Natural killer cell (primary cell): ENCODE measurements around the gene DNAH6. TPM values are rescaled to one million over a fixed set of nuclear protein-coding genes. Genes with fewer than 3 reads are reported as not detected.

ENCODE experiments used
- ATAC-seq, 3 donors: fragments of 150-1000 bp in 2 of 3; fragments of 200-7000 bp in 1 of 3; cut with Tn5 transposase; 1 replicate in 1 of 3; 2 replicates in 2 of 3; pipeline ENCODE4 v1.10.0; 2021; ENCODE audit warnings: mild to moderate bottlenecking in 2 of 3, moderate library complexity in 2 of 3
- DNase-seq, 2 donors: peaks; one replicate each; pipeline versions ENCODE4 v3.0.0 to v3.0.0-alpha.2; 2013 to 2021; ENCODE audit warnings: mixed read lengths in 1 of 2
- H3K27ac ChIP-seq: one replicate; pipeline ENCODE4 v1.5.1; 2013; ENCODE audit warnings: mild to moderate bottlenecking, low read length
- H3K27me3 ChIP-seq: one replicate; pipeline ENCODE4 v1.6.1; 2013; ENCODE audit warnings: low read length; ENCODE audit not compliant: control insufficient read depth, insufficient read depth
- H3K36me3 ChIP-seq: one replicate; pipeline ENCODE4 v1.6.1; 2013; ENCODE audit warnings: low read length; ENCODE audit not compliant: control insufficient read depth, insufficient read depth
- H3K4me1 ChIP-seq: one replicate; pipeline ENCODE4 v1.6.1; 2013; ENCODE audit warnings: low read length; ENCODE audit not compliant: control insufficient read depth, insufficient read depth
- H3K4me3 ChIP-seq: one replicate; pipeline ENCODE4 v1.5.1; 2013; ENCODE audit warnings: low read length
- H3K9me3 ChIP-seq: one replicate; pipeline ENCODE4 v1.6.1; 2013; ENCODE audit warnings: low read length; ENCODE audit not compliant: control insufficient read depth, insufficient read depth
- H3K27ac Mint-ChIP-seq, 2 donors: one replicate each; pipeline ENCODE4 v1.8.0; 2022; ENCODE audit warnings: mild to moderate bottlenecking in 2 of 2, mixed read lengths in 2 of 2, moderate library complexity in 1 of 2
- H3K27me3 Mint-ChIP-seq, 2 donors: one replicate each; pipeline ENCODE4 v1.8.0; 2022; ENCODE audit warnings: low read depth in 2 of 2, mixed read lengths in 2 of 2
- H3K36me3 Mint-ChIP-seq: one replicate; pipeline ENCODE4 v1.8.0; 2022; ENCODE audit warnings: mixed read lengths
- H3K4me1 Mint-ChIP-seq, 2 donors: one replicate each; pipeline ENCODE4 v1.8.0; 2022; ENCODE audit warnings: mixed read lengths in 2 of 2
- H3K4me3 Mint-ChIP-seq: one replicate; pipeline ENCODE4 v1.8.0; 2022; ENCODE audit warnings: mild to moderate bottlenecking, moderate library complexity, mixed read lengths
- H3K9me3 Mint-ChIP-seq, 2 donors: one replicate each; pipeline ENCODE4 v1.8.0; 2022; ENCODE audit warnings: mixed read lengths in 2 of 2
- WGBS: methylation state at CpG from one replicate; pipeline ENCODE4 v1.1.7; 2013; ENCODE audit warnings: missing lambda C conversion rate; ENCODE audit not compliant: insufficient coverage; 5-methylcytosine and 5-hydroxymethylcytosine counted together
- intact Hi-C: fragments of 100-400 bp; cut with micrococcal nuclease; formaldehyde crosslinking; loops from one replicate; pipeline ENCODE4 v1.14.2; 2022
- total RNA-seq, 4 donors: library from RNA; stranded (reverse); fragments of 120-200 nt in 1 of 4; gene quantifications; one replicate each; pipeline versions ENCODE4 v1.2.3 to v1.2.4, GENCODE V29; 2013 to 2022
- TF ChIP-seq, protein P1 (sequence below): fragments of 200-600 bp; IDR thresholded peaks from one replicate; pipeline ENCODE4 v1.8.0; 2022; ENCODE audit warnings: antibody characterized with exemption

DNAH6 gene
- total RNA-seq, 3 donors from 2014 or later (not counting 1 experiment from before 2014, with no cell fraction given) = 0.05 to 0.60 (median 0.32) TPM

DNA sequence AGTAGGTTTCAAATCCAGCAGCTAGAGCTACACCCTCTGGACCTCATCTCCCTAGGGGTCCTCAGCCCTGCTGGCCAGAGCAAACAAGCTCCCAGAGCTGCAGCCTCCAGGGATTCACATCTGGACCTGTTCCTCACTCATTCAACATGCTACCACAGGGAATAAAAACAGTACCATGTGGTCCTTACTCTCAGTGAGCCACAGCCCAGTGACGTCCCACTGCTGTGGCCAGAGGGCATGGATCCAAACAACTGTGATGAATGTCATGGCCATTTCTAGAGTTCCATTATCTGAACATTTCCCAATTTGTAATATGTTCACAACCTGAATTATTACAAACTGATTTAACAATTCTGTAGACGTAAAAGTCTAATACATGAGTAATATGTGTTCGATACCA is 186.6 kb downstream of the DNAH6 start:
- ATAC-seq = no peak
- Histone ChIP-seq H3K4me3 (no peak overlapping the region), H3K27me3 (no peaks in the 10 kb centered on the region), H3K4me1 (no peaks in the 10 kb centered on the region), H3K9me3 (peaks cover 11% of the 10 kb centered on the region), H3K36me3 (no peaks in the 10 kb centered on the region), H3K27ac (no peak overlapping the region)
- no peak overlapping the region for H3K4me3 Mint-ChIP-seq
- no peaks in the 10 kb centered on the region for H3K27me3 Mint-ChIP-seq
- TF ChIP-seq, protein P1, sequence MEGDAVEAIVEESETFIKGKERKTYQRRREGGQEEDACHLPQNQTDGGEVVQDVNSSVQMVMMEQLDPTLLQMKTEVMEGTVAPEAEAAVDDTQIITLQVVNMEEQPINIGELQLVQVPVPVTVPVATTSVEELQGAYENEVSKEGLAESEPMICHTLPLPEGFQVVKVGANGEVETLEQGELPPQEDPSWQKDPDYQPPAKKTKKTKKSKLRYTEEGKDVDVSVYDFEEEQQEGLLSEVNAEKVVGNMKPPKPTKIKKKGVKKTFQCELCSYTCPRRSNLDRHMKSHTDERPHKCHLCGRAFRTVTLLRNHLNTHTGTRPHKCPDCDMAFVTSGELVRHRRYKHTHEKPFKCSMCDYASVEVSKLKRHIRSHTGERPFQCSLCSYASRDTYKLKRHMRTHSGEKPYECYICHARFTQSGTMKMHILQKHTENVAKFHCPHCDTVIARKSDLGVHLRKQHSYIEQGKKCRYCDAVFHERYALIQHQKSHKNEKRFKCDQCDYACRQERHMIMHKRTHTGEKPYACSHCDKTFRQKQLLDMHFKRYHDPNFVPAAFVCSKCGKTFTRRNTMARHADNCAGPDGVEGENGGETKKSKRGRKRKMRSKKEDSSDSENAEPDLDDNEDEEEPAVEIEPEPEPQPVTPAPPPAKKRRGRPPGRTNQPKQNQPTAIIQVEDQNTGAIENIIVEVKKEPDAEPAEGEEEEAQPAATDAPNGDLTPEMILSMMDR = no peak
- H3K27ac Mint-ChIP-seq = no peak overlapping the region
- intact Hi-C loops = no loop called here
- DNase-seq = no peak
- WGBS = 96% methylated on average over 1 of the region's 3 CpGs
- no peaks in the 10 kb centered on the region for H3K36me3 Mint-ChIP-seq
- no peaks in the 10 kb centered on the region for H3K4me1 Mint-ChIP-seq
- peaks cover 0 to 2% of the 10 kb centered on the region in 2 donors for H3K9me3 Mint-ChIP-seq

GRCh38 chr2:84703831-84704230 is 187.5 kb downstream of the DNAH6 start:
- WGBS = 95% methylated on average over 2 of the region's 2 CpGs
- no peaks in the 10 kb centered on the region for H3K4me1 Mint-ChIP-seq
- no peak for ATAC-seq

GRCh38 chr2:84704505-84705244 is 188.4 kb downstream of the DNAH6 start:
- H3K36me3 Mint-ChIP-seq = no peaks in the 10 kb centered on the region
- DNase-seq = no peak
- no peaks in the 10 kb centered on the region for H3K4me1 Mint-ChIP-seq
- Histone ChIP-seq H3K36me3 (no peaks in the 10 kb centered on the region), H3K4me1 (no peaks in the 10 kb centered on the region), H3K27me3 (no peaks in the 10 kb centered on the region), H3K4me3 (no peak overlapping the region), H3K27ac (no peak overlapping the region), H3K9me3 (peaks cover 11% of the 10 kb centered on the region)
- intact Hi-C loops = no loop called here
- no peak overlapping the region for H3K27ac Mint-ChIP-seq
- 92% methylated on average over 6 of the region's 6 CpGs for WGBS
- H3K9me3 Mint-ChIP-seq = peaks cover 0 to 2% of the 10 kb centered on the region in 2 donors
- TF ChIP-seq, protein P1 = no peak
- no peak for ATAC-seq
- no peak overlapping the region for H3K4me3 Mint-ChIP-seq
- H3K27me3 Mint-ChIP-seq = no peaks in the 10 kb centered on the region

More at GRCh38 chr2:84703831-84704230, 187.5 kb downstream of the DNAH6 start:
- no peaks in the 10 kb centered on the region for H3K36me3 ChIP-seq
- intact Hi-C loops = no loop called here
- TF ChIP-seq, protein P1 = no peak
- H3K4me1 ChIP-seq = no peaks in the 10 kb centered on the region
- Mint-ChIP-seq H3K4me3 (no peak overlapping the region), H3K27ac (no peak overlapping the region), H3K9me3 (peaks cover 0 to 2% of the 10 kb centered on the region in 2 donors), H3K36me3 (no peaks in the 10 kb centered on the region), H3K27me3 (no peaks in the 10 kb centered on the region)
- H3K4me3 ChIP-seq = no peak overlapping the region
- H3K27ac ChIP-seq = no peak overlapping the region
- no peak for DNase-seq
- peaks cover 11% of the 10 kb centered on the region for H3K9me3 ChIP-seq
- no peaks in the 10 kb centered on the region for H3K27me3 ChIP-seq

GRCh38 chr2:84705858-84706257 is 189.6 kb downstream of the DNAH6 start:
- H3K27ac ChIP-seq = no peak overlapping the region
- H3K9me3 ChIP-seq = peaks cover 11% of the 10 kb centered on the region
- H3K27ac Mint-ChIP-seq = no peak overlapping the region
- H3K4me3 ChIP-seq = no peak overlapping the region
- 87% methylated on average over 2 of the region's 2 CpGs for WGBS
- peaks cover 0 to 2% of the 10 kb centered on the region in 2 donors for H3K9me3 Mint-ChIP-seq
- H3K36me3 Mint-ChIP-seq = no peaks in the 10 kb centered on the region
- ATAC-seq = no peak
- H3K27me3 ChIP-seq = no peaks in the 10 kb centered on the region
- DNase-seq = no peak
- intact Hi-C loops = no loop called here
- TF ChIP-seq, protein P1 = no peak
- H3K27me3 Mint-ChIP-seq = no peaks in the 10 kb centered on the region
- H3K4me1 ChIP-seq = no peaks in the 10 kb centered on the region
- no peaks in the 10 kb centered on the region for H3K4me1 Mint-ChIP-seq
- no peak overlapping the region for H3K4me3 Mint-ChIP-seq
- H3K36me3 ChIP-seq = no peaks in the 10 kb centered on the region
